COLO668 (cell line): ENCODE data around the gene MYRIP.
A peak's percentile ranks its signal among the peaks of the same experiment; 100 is the strongest.
"Not testable (repeated sequence)": the region's sequence is repeated elsewhere in the genome, so short reads cannot be mapped to it uniquely, and the experiment has no call there.

Source experiments
- DNase-seq: peaks from one replicate; lab custom pipeline; 2025; ENCODE audit not compliant: unreplicated experiment; lab: John Stamatoyannopoulos, UW

Gene MYRIP

GRCh38 chr3:39809181-39809994 lies at the start of gene MYRIP:
Gene MYRIP (plus strand): TSS chr3:39809609. CDS start chr3:39900817, 91,208 bp downstream.
- DNase-seq: peak; percentile 90

GRCh38 chr3:39760325-39760724 lies 49.1 kb upstream of the MYRIP start:
- no peak for DNase-seq

- no peak for DNase-seq
These were observed 46.8 kb upstream of the MYRIP start for GRCh38 chr3:39762537-39763070.

GRCh38 chr3:39763390-39763789 lies 46.0 kb upstream of the MYRIP start:
- DNase-seq: no peak

GRCh38 chr3:39765575-39765974 lies 43.8 kb upstream of the MYRIP start:
- DNase-seq: no peak

GRCh38 chr3:39766433-39766832 lies 43.0 kb upstream of the MYRIP start:
- no peak for DNase-seq

- DNase-seq: not testable (repeated sequence)
These were observed 42.5 kb upstream of the MYRIP start for GRCh38 chr3:39766909-39767308.

GRCh38 chr3:39778168-39778567 lies 31.2 kb upstream of the MYRIP start:
- DNase-seq: not testable (repeated sequence)

GRCh38 chr3:39779511-39780230 lies 29.7 kb upstream of the MYRIP start:
- DNase-seq: no peak

- DNase-seq: no peak
These were observed 29.1 kb upstream of the MYRIP start for GRCh38 chr3:39780352-39780751.

- no peak for DNase-seq
These were observed 28.4 kb upstream of the MYRIP start for GRCh38 chr3:39781025-39781424.

GRCh38 chr3:39781632-39782031 lies 27.8 kb upstream of the MYRIP start:
- no peak for DNase-seq

GRCh38 chr3:39783680-39784079 lies 25.7 kb upstream of the MYRIP start:
- no peak for DNase-seq

- DNase-seq: no peak
These were observed 24.5 kb upstream of the MYRIP start for GRCh38 chr3:39784922-39785321.

GRCh38 chr3:39788128-39788883 lies 21.1 kb upstream of the MYRIP start:
- DNase-seq: no peak

GRCh38 chr3:39791603-39792002 lies 17.8 kb upstream of the MYRIP start:
- DNase-seq: no peak

GRCh38 chr3:39794880-39795279 lies 14.5 kb upstream of the MYRIP start:
- DNase-seq: no peak

GRCh38 chr3:39801216-39801615 lies 8.2 kb upstream of the MYRIP start:
- DNase-seq: no peak

GRCh38 chr3:39802486-39802885 lies 6.9 kb upstream of the MYRIP start:
- not testable (repeated sequence) for DNase-seq

- no peak for DNase-seq
These were observed 5.5 kb upstream of the MYRIP start for GRCh38 chr3:39803956-39804355.

GRCh38 chr3:39804951-39805350 lies 4.5 kb upstream of the MYRIP start:
- no peak for DNase-seq
